ENCODE measurements around the gene SMC3. TPM values are rescaled to one million over a fixed set of nuclear protein-coding genes. Genes with fewer than 3 reads are reported as not detected.

The SMC3 gene
- total RNA-seq, 6 experiments from 2014 or later = 26.0 to 40.5 (median 38.0) TPM

DNA sequence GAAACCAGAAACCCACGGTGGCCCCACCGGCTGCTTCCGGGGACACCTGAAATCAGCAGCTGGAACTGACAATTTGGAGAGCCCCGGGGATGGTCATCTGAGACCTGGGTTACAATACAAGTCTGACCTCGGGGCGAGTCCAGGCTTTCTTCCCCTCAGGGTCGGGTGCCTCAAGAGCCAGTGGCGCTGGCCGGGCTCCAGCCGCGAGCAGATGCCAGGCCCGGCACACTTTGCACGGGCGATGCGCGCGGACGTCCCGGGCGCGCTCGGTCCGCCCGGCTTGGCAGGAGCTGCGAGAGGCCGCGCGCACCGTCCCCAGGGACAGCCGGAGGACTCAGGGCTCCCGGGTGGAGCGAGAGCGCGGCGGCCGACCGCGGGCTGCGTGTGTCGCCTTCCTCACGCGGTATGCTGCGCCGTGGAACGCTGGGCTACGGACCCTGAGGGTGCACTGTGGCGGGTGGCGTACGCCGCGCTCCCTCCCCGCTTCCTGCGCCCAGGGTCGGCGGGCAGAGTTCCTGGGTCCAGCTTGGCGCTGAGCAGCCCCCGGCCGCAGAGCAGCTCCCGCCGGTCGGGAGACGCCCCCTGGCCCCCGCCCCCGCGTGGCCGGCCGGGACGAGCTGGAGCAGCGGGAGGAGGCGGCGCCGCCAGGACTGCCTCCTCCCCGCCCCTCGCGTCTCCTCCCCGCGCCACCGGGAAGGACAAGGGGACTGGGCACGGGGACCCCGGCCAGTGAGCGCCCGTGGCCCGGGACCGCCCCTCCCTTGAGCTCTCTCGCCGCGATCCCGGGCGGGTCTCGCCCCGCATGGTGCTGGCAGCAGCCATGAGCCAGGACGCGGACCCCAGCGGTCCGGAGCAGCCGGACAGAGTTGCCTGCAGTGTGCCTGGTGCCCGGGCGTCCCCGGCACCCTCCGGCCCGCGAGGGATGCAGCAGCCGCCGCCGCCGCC, 76.4 kb downstream of the SMC3 start, which contains the start of gene RBM20:
Gene RBM20 (plus strand): TSS at position 684 of the 945 bp plus-strand sequence. CDS start 119 bp downstream, at position 803.
- Mint-ChIP-seq H3K27me3 (ENCODE audit: insufficient read depth) (peaks cover 50% of the 10 kb centered on the region), H3K4me3 (peak within 1 kb of the TSS; percentile 63), H3K36me3 (ENCODE audit: low read depth) (no peaks in the 10 kb centered on the region), H3K27ac (no peak within 1 kb of the TSS), H3K9me3 (no peaks in the 10 kb centered on the region), H3K4me1 (ENCODE audit: low read depth) (peaks cover 25% of the 10 kb centered on the region)
- no peak for DNase-seq
- TF ChIP-seq, protein P1, sequence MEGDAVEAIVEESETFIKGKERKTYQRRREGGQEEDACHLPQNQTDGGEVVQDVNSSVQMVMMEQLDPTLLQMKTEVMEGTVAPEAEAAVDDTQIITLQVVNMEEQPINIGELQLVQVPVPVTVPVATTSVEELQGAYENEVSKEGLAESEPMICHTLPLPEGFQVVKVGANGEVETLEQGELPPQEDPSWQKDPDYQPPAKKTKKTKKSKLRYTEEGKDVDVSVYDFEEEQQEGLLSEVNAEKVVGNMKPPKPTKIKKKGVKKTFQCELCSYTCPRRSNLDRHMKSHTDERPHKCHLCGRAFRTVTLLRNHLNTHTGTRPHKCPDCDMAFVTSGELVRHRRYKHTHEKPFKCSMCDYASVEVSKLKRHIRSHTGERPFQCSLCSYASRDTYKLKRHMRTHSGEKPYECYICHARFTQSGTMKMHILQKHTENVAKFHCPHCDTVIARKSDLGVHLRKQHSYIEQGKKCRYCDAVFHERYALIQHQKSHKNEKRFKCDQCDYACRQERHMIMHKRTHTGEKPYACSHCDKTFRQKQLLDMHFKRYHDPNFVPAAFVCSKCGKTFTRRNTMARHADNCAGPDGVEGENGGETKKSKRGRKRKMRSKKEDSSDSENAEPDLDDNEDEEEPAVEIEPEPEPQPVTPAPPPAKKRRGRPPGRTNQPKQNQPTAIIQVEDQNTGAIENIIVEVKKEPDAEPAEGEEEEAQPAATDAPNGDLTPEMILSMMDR (IDR thresholded peaks at IDR 0.05) = no peak

DNA sequence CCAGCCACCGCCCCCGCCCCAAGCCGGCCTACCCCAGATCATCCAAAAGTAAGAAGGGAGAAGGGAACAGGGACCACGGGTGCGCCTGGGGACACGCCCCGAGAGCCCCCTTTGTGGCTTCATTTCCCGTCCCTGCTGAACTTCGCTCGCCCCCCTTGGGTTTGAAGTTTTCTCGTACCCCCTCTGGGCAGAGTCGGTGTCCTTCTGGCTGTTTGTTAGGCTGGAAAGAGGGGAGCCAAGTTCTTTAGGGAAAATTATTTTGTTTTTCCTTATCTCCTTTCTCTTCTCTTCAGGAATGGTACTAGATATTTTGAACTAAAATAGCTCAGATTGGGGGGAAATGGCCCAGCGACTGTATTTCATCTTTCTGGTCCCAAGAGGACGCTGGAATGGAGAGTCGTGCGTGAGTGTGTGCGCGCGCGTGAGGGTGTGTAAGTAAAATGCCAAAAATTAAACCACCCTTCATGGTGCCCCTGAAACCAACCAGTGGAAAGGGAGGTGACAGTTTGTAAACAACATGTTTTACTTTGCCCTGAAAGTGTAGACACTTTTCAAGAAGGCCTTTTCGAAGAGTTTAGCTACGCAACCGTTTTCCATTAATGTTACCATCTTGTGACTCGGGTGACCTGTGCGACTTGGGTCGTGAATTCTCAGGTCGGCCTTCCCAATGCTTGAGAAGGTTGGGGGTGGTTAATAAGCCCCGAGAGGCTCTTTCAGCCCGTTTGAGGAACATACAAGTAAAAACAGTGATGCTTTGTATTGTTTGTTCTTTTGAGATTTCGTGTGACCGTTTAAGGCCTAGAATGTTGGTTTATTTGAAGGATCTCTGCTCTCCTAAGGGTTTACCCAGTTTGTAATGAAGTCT, 77.3 kb downstream of the SMC3 start:
- no peak for DNase-seq
- TF ChIP-seq, protein P1 (IDR thresholded peaks at IDR 0.05) = no peak
- Mint-ChIP-seq H3K4me1 (ENCODE audit: low read depth) (peaks cover 34% of the 10 kb centered on the region), H3K27me3 (ENCODE audit: insufficient read depth) (peaks cover 46% of the 10 kb centered on the region), H3K36me3 (ENCODE audit: low read depth) (no peaks in the 10 kb centered on the region), H3K4me3 (peak overlapping the region; percentile 54; the same call in 1 of the 2 replicates), H3K9me3 (no peaks in the 10 kb centered on the region), H3K27ac (no peak overlapping the region)

DNA sequence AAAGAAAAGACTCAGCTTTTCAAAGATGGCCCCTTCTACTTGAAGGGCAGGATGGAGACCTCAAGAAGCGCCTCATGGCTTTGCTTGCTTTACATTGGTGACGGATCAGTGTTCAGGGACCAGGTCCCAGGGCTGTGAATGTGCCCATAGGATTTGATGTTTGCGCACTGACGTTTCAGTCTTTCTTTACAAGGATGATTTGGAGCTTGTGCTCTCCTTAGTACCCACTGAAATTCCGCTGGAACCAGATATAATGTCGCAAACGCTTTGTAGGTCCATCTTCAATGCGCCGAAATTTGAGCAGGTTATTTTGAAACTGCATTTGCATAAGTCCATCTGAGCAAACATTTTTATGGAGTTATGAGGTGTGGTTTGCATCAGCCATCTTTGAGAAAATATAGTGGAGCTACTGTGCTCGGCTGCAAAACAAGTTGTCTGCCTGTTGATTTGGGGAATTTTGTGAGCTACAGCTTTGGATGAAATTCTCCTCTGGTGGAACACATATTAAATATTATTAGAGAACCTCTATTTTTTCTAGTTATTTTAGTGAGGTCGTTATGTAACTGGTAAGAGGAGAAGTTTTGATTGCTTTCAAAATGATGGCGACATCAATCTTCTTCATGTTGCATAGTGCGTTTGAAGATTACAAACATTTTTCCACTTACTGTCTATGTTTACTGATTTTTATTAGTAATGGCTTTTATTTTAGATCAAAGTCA, 79.1 kb downstream of the SMC3 start:
- no peak overlapping the region for H3K4me3 Mint-ChIP-seq
- no peaks in the 10 kb centered on the region for H3K9me3 Mint-ChIP-seq
- no peak for DNase-seq
- H3K27me3 Mint-ChIP-seq (ENCODE audit: insufficient read depth) = peaks cover 37% of the 10 kb centered on the region
- no peak overlapping the region for H3K27ac Mint-ChIP-seq
- H3K4me1 Mint-ChIP-seq (ENCODE audit: low read depth) = peaks cover 39% of the 10 kb centered on the region
- TF ChIP-seq, protein P1 (IDR thresholded peaks at IDR 0.05) = no peak
- H3K36me3 Mint-ChIP-seq (ENCODE audit: low read depth) = no peaks in the 10 kb centered on the region

DNA sequence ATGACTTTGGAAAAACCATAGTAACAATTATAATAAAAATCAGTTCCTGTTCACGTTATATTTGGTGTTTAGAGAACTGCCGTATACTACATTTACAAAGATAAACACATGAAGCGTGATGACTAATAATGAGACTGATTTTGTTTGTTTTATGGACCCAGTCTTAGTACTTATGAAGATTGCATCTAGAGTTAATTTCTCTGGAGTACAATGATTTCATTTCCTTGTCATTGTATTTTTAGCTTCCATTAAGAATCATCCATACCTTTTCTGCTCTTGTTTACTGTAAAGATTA, 79.6 kb downstream of the SMC3 start:
- Mint-ChIP-seq H3K4me3 (no peak overlapping the region), H3K27ac (no peak overlapping the region), H3K36me3 (ENCODE audit: low read depth) (no peaks in the 10 kb centered on the region), H3K27me3 (ENCODE audit: insufficient read depth) (peaks cover 36% of the 10 kb centered on the region), H3K4me1 (ENCODE audit: low read depth) (peaks cover 44% of the 10 kb centered on the region), H3K9me3 (no peaks in the 10 kb centered on the region)
- TF ChIP-seq, protein P1 (IDR thresholded peaks at IDR 0.05) = no peak
- no peak for DNase-seq

DNA sequence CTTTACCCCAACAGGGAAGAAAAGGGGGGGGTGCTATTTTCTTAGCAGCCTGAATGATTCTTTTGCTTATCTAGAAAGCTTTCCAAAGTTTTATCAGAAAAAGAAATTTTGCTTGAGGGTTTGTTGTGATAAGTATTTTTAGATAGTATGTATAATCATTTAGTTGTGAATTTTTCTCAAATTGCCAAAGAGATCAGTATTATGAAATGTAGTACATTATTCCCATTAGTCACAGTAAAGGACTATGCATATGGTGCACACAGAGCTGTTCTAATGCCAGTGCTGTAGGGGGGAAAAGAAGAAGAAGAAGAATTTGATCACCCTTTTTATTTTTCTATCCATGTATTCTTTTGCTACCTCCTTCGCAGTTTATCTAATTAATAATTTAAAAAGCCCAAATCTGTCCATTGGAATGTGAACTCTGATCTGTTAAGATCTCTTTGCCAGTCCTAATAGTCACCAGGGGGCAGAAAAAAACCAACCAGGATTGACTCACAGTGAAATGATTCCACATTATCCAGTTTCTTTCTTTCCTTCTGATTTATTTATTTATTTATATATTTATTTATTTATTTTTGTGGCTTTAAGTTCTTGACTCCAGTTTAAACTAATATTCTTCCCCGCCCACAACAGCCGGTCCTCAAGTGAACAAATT, 81.3 kb downstream of the SMC3 start:
- Mint-ChIP-seq H3K9me3 (no peaks in the 10 kb centered on the region), H3K27me3 (ENCODE audit: insufficient read depth) (peaks cover 30% of the 10 kb centered on the region), H3K27ac (no peak overlapping the region), H3K4me3 (no peak overlapping the region), H3K36me3 (ENCODE audit: low read depth) (no peaks in the 10 kb centered on the region), H3K4me1 (ENCODE audit: low read depth) (peaks cover 42% of the 10 kb centered on the region)
- no peak for DNase-seq
- TF ChIP-seq, protein P1 (IDR thresholded peaks at IDR 0.05) = peak; percentile 34
